A549 (cell line): ENCODE data around the gene PTPRF. TPM values are rescaled to one million over a fixed set of nuclear protein-coding genes. Genes with fewer than 3 reads are reported as not detected.

Experiments
- ATAC-seq, 2 experiments: fragments of 200-7000 bp in 1 of 2; fragments of >200 bp in 1 of 2; cut with Nextera tagmentation in 1 of 2; cut with Tn5 transposase in 1 of 2; 3 replicates each; pipeline versions ENCODE4 v1.8.0 to v1.9.1; 2018 to 2020; ENCODE audit warnings: mild to moderate bottlenecking in 1 of 2, moderate library complexity in 1 of 2
- CTCF ChIA-PET: fragments of 300-600 bp; sonication (Branson Sonifier 250); formaldehyde crosslinking; extraction: SDS; loops from one replicate; lab custom pipeline; 2021; ENCODE audit warnings: antibody characterized with exemption, inconsistent platforms; lab: Yijun Ruan, JAX
- POLR2A ChIA-PET: fragments of 350-600 bp; formaldehyde crosslinking; extraction: SDS; loops from one replicate; lab custom pipeline; 2021; ENCODE audit warnings: antibody characterized with exemption, inconsistent platforms; lab: Yijun Ruan, JAX
- DNase-seq, 2 experiments: peaks; one replicate each; pipeline versions ENCODE4 v3.0.0 to v3.0.0-alpha.2; 2011 to 2016; ENCODE audit warnings: low read depth in 1 of 2, low spot score in 1 of 2
- FAIRE-seq: peaks from 2 replicates; lab custom pipeline; 2011; peaks lifted over from hg19 to GRCh38; lab: Jason Lieb, UNC
- H3K27ac ChIP-seq, 2 experiments: fragments of >200 bp; sonication (Bioruptor Twin); formaldehyde crosslinking; 3 replicates each; pipeline ENCODE4 v1.5.1; 2016 to 2017
- H3K4me1 ChIP-seq: fragments of >200 bp; sonication (Bioruptor Twin); formaldehyde crosslinking; 3 replicates; pipeline ENCODE4 v1.6.1; 2016
- H3K4me2 ChIP-seq: fragments of >200 bp; sonication (Bioruptor Twin); formaldehyde crosslinking; 3 replicates; pipeline ENCODE4 v1.6.1; 2016
- H3K4me3 ChIP-seq: fragments of >200 bp; sonication (Bioruptor Twin); formaldehyde crosslinking; 3 replicates; pipeline ENCODE4 v1.5.1; 2016
- H3K9me3 ChIP-seq: fragments of >200 bp; sonication (Bioruptor Twin); formaldehyde crosslinking; 3 replicates; pipeline ENCODE4 v1.6.1; 2016
- BCL3 ChIP-seq: fragments of >200 bp; sonication (Bioruptor Twin); formaldehyde crosslinking; IDR thresholded peaks from 3 replicates; pipeline ENCODE4 v1.6.1; 2016
- BHLHE40 ChIP-seq: IDR thresholded peaks from 2 replicates; pipeline ENCODE4 v1.6.1; 2012; ENCODE audit warnings: low read depth, low read length, inconsistent platforms
- CEBPB ChIP-seq, 2 experiments: fragments of >200 bp in 1 of 2; sonication (Bioruptor Twin) in 1 of 2; formaldehyde crosslinking in 1 of 2; IDR thresholded peaks; 2 replicates each; pipeline ENCODE4 v1.6.1; 2012 to 2016
- E2F6 ChIP-seq: IDR thresholded peaks from 2 replicates; pipeline ENCODE4 v1.6.1; 2012; ENCODE audit warnings: low read depth, borderline replicate concordance
- EHMT2 ChIP-seq: fragments of 200-600 bp; sonication (generic); IDR thresholded peaks from 2 replicates; pipeline ENCODE4 v1.6.1; 2016; ENCODE audit warnings: antibody characterized with exemption, low read depth, mild to moderate bottlenecking, moderate library complexity
- HES2 ChIP-seq: fragments of >200 bp; sonication (Bioruptor Twin); formaldehyde crosslinking; IDR thresholded peaks from 2 replicates; pipeline ENCODE4 v1.6.1; 2016
- HMGXB4 ChIP-seq: fragments of 250-450 bp; sonication (Bioruptor Pico); IDR thresholded peaks from 2 replicates; pipeline ENCODE4 v1.5.0; 2021; ENCODE audit warnings: mild to moderate bottlenecking, moderate library complexity, borderline replicate concordance
- HOXA7 ChIP-seq: fragments of 250-450 bp; sonication (Bioruptor Pico); IDR thresholded peaks from 2 replicates; pipeline ENCODE4 v1.5.0; 2020; ENCODE audit warnings: mild to moderate bottlenecking, moderate library complexity
- JUN ChIP-seq, 2 experiments: fragments of >200 bp; sonication (Bioruptor Twin); formaldehyde crosslinking; IDR thresholded peaks; 2 replicates in 1 of 2; 3 replicates in 1 of 2; pipeline ENCODE4 v1.6.1; 2016 to 2017
- MAX ChIP-seq: IDR thresholded peaks from 2 replicates; pipeline ENCODE4 v1.6.1; 2012
- NPAS2 ChIP-seq: fragments of 250-450 bp; sonication (Bioruptor Pico); IDR thresholded peaks from 2 replicates; pipeline ENCODE4 v1.8.0; 2022; ENCODE audit warnings: mild to moderate bottlenecking, moderate library complexity, borderline replicate concordance
- NR3C1 ChIP-seq: fragments of >200 bp; sonication (Bioruptor Twin); formaldehyde crosslinking; IDR thresholded peaks from 3 replicates; pipeline ENCODE4 v1.6.1; 2017
- PHF8 ChIP-seq: fragments of 200-600 bp; sonication (generic); IDR thresholded peaks from 2 replicates; pipeline ENCODE4 v1.6.1; 2016; ENCODE audit warnings: low read depth, mild to moderate bottlenecking, antibody characterized with exemption, moderate library complexity, borderline replicate concordance
- RAD21 ChIP-seq, 2 experiments: fragments of >200 bp in 1 of 2; sonication (Bioruptor Twin) in 1 of 2; formaldehyde crosslinking in 1 of 2; IDR thresholded peaks in 1 of 2; conservative IDR thresholded peaks in 1 of 2; 2 replicates in 1 of 2; 3 replicates in 1 of 2; pipeline ENCODE4 v1.6.1; 2012 to 2018; ENCODE audit warnings: inconsistent platforms in 1 of 2
- RARB ChIP-seq: fragments of 250-450 bp; sonication (Bioruptor Pico); IDR thresholded peaks from 2 replicates; pipeline ENCODE4 v1.8.0; 2021; ENCODE audit warnings: mild to moderate bottlenecking, moderate library complexity
- RNF2 ChIP-seq: fragments of 200-600 bp; sonication (generic); IDR thresholded peaks from 2 replicates; pipeline ENCODE4 v1.6.1; 2016; ENCODE audit warnings: low read depth, mild to moderate bottlenecking, antibody characterized with exemption, moderate library complexity, borderline replicate concordance
- ZNF302 ChIP-seq: fragments of 250-450 bp; sonication (Bioruptor Pico); IDR thresholded peaks from 2 replicates; pipeline ENCODE4 v1.9.0; 2021; ENCODE audit warnings: inconsistent platforms, mild to moderate bottlenecking, moderate library complexity
- ZSCAN20 ChIP-seq: fragments of 250-450 bp; sonication (Bioruptor Pico); IDR thresholded peaks from 2 replicates; pipeline ENCODE4 v1.8.0; 2022; ENCODE audit warnings: mild to moderate bottlenecking, moderate library complexity
- WGBS: methylation state at CpG from one replicate; pipeline ENCODE4 v1.1.6; 2017; ENCODE audit errors: missing lambda C conversion rate; 5-methylcytosine and 5-hydroxymethylcytosine counted together
- polyA plus RNA-seq, 4 experiments: library from polyadenylated mRNA; depleted of rRNA in 3 of 4; stranded (reverse); fragments of >200 nt; fragmentation: RNase III in 1 of 4; extraction: RNeasy Plus Mini Kit Qiagen cat#74134 plus additional on column Dnase treatment in 1 of 4; gene quantifications; 2 replicates in 3 of 4; 3 replicates in 1 of 4; pipeline ENCODE4 v1.2.3, GENCODE V29; 2011 to 2017

Gene PTPRF
- polyA plus RNA-seq, 2 of the 4 experiments (the other 2 are of a cell fraction), result 68.5 to 96.5 TPM

- Histone ChIP-seq H3K27ac (no peak overlapping the region), H3K4me3 (no peak overlapping the region), H3K4me1 (peaks cover 6% of the 10 kb centered on the region; the same call in 1 of the 3 replicates), H3K9me3 (peaks cover 19% of the 10 kb centered on the region; the same call in 2 of the 3 replicates)
- no peak for TF ChIP-seq ZSCAN20 (CRISPR knock-in tag)
- TF ChIP-seq PHF8, result no peak
- TF ChIP-seq HES2, result no peak
- TF ChIP-seq EHMT2, result no peak
- no peak for TF ChIP-seq ZNF302 (CRISPR knock-in tag)
- TF ChIP-seq HMGXB4 (CRISPR knock-in tag), result no peak
- TF ChIP-seq E2F6, result no peak
- TF ChIP-seq BHLHE40, result no peak
- TF ChIP-seq RNF2, result no peak
- TF ChIP-seq NR3C1, result no peak
- TF ChIP-seq CEBPB (IDR thresholded peaks at IDR 0.05), result no peak
- no peak for TF ChIP-seq BCL3
- no peak for TF ChIP-seq RAD21 (conservative IDR thresholded peaks at IDR 0.05 in 1 of 2, IDR thresholded peaks at IDR 0.05 in 1 of 2)
- no peak for TF ChIP-seq NPAS2 (CRISPR knock-in tag)
- TF ChIP-seq, all 56 proteins: peak for 0
- DNase-seq (no peak), ATAC-seq (no peak), FAIRE-seq (no peak)
- POLR2A ChIA-PET, result no interaction called here
- 56% methylated on average over 2 of the region's 2 CpGs for WGBS
- no peak overlapping the region for H3K4me2 ChIP-seq
- CTCF ChIA-PET, result no interaction called here
Observed at GRCh38 chr1:43492826-43493225, 37.9 kb upstream of the PTPRF start.

GRCh38 chr1:43493661-43494450 is 36.8 kb upstream of the PTPRF start:
- Histone ChIP-seq H3K27ac (peak overlapping the region; percentile 13 to 66; a peak in 4 of 6 replicates), H3K4me2 (peak overlapping the region; percentile 43; the same call in 2 of the 3 replicates), H3K9me3 (peaks cover 14% of the 10 kb centered on the region; the same call in 2 of the 3 replicates), H3K4me1 (peaks cover 6% of the 10 kb centered on the region; the same call in 1 of the 3 replicates), H3K4me3 (no peak overlapping the region)
- ChIA-PET CTCF (no interaction called here), POLR2A (no interaction called here)
- TF ChIP-seq MAX, result no peak
- no peak for TF ChIP-seq ZNF302 (CRISPR knock-in tag)
- no peak for TF ChIP-seq JUN (IDR thresholded peaks at IDR 0.05)
- no peak for TF ChIP-seq RARB (CRISPR knock-in tag)
- TF ChIP-seq HOXA7 (CRISPR knock-in tag), result no peak
- FAIRE-seq (no peak), DNase-seq (no peak), ATAC-seq (no peak)
- WGBS, result 58% methylated on average over 11 of the region's 11 CpGs
